Stomach smooth muscle (tissue), 2 donors: ENCODE data around the gene CERS1.

Source experiments
- H3K27ac ChIP-seq: one replicate; pipeline ENCODE4 v1.7.0; 2013; ENCODE audit warnings: mild to moderate bottlenecking, low read length, inconsistent platforms
- H3K27me3 ChIP-seq, 2 donors: one replicate each; pipeline ENCODE4 v1.7.0; 2013; ENCODE audit warnings: low read length in 2 of 2; ENCODE audit not compliant: insufficient read depth in 2 of 2, control insufficient read depth in 1 of 2
- H3K36me3 ChIP-seq, 2 donors: one replicate each; pipeline ENCODE4 v1.7.0; 2013; ENCODE audit warnings: low read length in 2 of 2; ENCODE audit not compliant: control insufficient read depth in 2 of 2, insufficient read depth in 2 of 2
- H3K4me1 ChIP-seq: one replicate; pipeline ENCODE4 v1.7.0; 2013; ENCODE audit warnings: low read length; ENCODE audit not compliant: control insufficient read depth, insufficient read depth
- H3K4me3 ChIP-seq, 2 donors: one replicate each; pipeline ENCODE4 v1.7.0; 2013; ENCODE audit warnings: low read length in 2 of 2
- H3K9ac ChIP-seq, 2 donors: one replicate each; pipeline ENCODE4 v1.7.0; 2013; ENCODE audit warnings: low read length in 2 of 2, mild to moderate bottlenecking in 1 of 2
- H3K9me3 ChIP-seq, 2 donors: one replicate each; pipeline ENCODE4 v1.7.0; 2013; ENCODE audit warnings: low read length in 2 of 2; ENCODE audit not compliant: control insufficient read depth in 2 of 2
- donor health status: healthy.
- donor health status: Pancreatic carcinoma.

CERS1 gene

DNA sequence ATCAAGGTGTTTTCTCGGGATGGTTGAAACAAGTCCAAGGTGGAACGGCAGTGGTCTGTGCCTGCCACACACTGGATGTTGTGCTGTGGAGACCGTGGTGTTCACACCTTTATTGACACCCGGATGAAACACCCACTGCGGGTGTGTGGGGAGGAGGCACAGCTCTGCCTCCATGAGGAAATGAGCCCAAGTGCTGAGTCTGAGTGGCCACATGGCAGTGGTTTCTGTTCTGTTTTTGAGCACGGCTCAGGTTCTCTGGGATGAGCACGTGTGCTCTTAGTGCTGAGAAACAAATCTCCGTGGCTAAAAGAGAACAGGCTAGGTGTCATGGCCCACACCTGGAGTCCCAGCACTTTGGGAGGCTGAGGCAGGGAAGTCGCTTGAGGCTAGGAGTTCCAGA lies 34.7 kb downstream of the CERS1 start:
- Histone ChIP-seq H3K9ac (no peak overlapping the region), H3K9me3 (no peaks in the 10 kb centered on the region), H3K36me3 (peaks cover 78 to 85% of the 10 kb centered on the region in 2 donors), H3K4me3 (no peak overlapping the region), H3K27ac (no peak overlapping the region), H3K4me1 (peaks cover 7% of the 10 kb centered on the region), H3K27me3 (no peaks in the 10 kb centered on the region)

DNA sequence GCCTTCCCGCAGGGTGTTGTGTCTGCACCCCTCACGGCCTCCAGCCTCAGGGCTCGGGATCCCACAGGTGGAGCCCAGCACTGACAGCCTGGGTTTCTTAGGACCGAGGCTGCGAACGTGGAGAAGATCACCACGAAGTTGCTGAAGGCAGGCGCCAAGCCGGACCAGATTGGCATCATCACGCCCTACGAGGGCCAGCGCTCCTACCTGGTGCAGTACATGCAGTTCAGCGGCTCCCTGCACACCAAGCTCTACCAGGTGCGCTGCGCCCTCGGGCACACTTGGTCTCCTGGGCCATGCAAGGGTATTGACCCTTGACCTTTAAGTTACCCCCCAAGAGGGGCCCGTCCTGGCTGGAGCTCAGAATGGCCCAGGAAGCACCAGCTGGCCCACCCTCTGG lies 35.2 kb downstream of the CERS1 start:
- H3K36me3 ChIP-seq: peaks cover 76 to 86% of the 10 kb centered on the region in 2 donors
- no peaks in the 10 kb centered on the region for H3K27me3 ChIP-seq
- H3K9ac ChIP-seq: no peak overlapping the region

GRCh38 chr19:18860302-18860700 lies 35.7 kb downstream of the CERS1 start:
- H3K27me3 ChIP-seq: no peaks in the 10 kb centered on the region
- H3K36me3 ChIP-seq: peaks cover 72 to 83% of the 10 kb centered on the region in 2 donors
- no peak overlapping the region for H3K27ac ChIP-seq
- H3K4me1 ChIP-seq: peaks cover 7% of the 10 kb centered on the region
- no peak overlapping the region for H3K9ac ChIP-seq
- no peak overlapping the region for H3K4me3 ChIP-seq
- no peaks in the 10 kb centered on the region for H3K9me3 ChIP-seq

More for the DNA sequence above, 35.2 kb downstream of the CERS1 start:
- no peaks in the 10 kb centered on the region for H3K9me3 ChIP-seq
- no peak overlapping the region for H3K27ac ChIP-seq
- no peak overlapping the region for H3K4me3 ChIP-seq
- peaks cover 7% of the 10 kb centered on the region for H3K4me1 ChIP-seq

DNA sequence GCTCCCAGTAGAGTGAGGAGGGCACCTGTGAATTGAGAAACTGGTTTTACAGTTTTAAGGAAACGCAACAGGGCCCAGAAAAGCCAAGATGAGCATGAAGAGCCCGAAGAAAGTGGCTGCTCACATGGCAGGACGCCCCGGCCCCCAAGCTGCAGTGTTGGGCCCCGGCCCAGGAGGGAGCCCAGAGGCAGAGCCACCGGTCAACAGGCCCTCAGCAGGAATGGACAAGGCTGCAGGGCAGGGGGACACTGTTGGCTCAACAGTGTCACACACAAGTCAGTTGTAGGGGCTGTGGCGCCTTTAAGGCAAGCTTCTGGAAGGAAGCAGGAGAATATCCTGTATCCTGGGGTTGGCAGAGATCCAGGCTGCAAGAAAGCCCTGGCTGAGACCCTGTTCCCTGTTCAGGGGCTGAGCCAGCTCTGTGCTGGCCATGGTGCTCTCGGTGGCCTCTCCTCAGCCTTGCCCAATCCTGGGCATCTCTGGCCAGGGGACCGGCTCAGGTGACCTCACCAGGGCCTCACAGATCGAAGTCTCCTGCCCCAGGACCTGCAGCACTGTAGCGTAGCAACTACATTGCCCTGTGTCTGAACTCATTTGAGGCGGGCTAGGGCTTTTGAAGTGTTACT lies 36.2 kb downstream of the CERS1 start:
- H3K27me3 ChIP-seq: no peaks in the 10 kb centered on the region
- no peak overlapping the region for H3K9ac ChIP-seq
- peaks cover 73 to 87% of the 10 kb centered on the region in 2 donors for H3K36me3 ChIP-seq
- no peaks in the 10 kb centered on the region for H3K9me3 ChIP-seq
- no peak overlapping the region for H3K27ac ChIP-seq
- H3K4me1 ChIP-seq: peaks cover 7% of the 10 kb centered on the region
- H3K4me3 ChIP-seq: peak overlapping the region in 1 of 2 donors; percentile 8

GRCh38 chr19:18858906-18859646 lies 36.9 kb downstream of the CERS1 start:
- Histone ChIP-seq H3K27me3 (no peaks in the 10 kb centered on the region), H3K27ac (no peak overlapping the region), H3K36me3 (peaks cover 76 to 90% of the 10 kb centered on the region in 2 donors), H3K4me3 (no peak overlapping the region), H3K9me3 (no peaks in the 10 kb centered on the region), H3K4me1 (peaks cover 7% of the 10 kb centered on the region), H3K9ac (no peak overlapping the region)

DNA sequence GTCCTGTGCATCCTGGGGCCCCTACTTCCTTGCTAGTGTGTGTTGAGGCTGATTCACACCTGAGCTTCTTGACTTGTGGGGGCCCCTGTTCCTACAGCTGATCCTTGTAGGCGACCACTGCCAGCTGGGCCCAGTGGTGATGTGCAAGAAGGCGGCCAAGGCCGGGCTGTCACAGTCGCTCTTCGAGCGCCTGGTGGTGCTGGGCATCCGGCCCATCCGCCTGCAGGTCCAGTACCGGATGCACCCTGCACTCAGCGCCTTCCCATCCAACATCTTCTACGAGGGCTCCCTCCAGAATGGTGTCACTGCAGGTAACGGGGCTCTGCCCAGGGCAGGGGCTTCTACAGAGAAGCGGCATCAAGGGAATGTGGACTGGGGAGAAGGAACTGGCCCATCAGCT lies 38.7 kb downstream of the CERS1 start:
- no peaks in the 10 kb centered on the region for H3K27me3 ChIP-seq
- H3K9ac ChIP-seq: no peak overlapping the region
- H3K4me1 ChIP-seq: peaks cover 7% of the 10 kb centered on the region
- no peak overlapping the region for H3K27ac ChIP-seq
- no peak overlapping the region for H3K4me3 ChIP-seq
- H3K36me3 ChIP-seq: peaks cover 74 to 91% of the 10 kb centered on the region in 2 donors
- no peaks in the 10 kb centered on the region for H3K9me3 ChIP-seq

DNA sequence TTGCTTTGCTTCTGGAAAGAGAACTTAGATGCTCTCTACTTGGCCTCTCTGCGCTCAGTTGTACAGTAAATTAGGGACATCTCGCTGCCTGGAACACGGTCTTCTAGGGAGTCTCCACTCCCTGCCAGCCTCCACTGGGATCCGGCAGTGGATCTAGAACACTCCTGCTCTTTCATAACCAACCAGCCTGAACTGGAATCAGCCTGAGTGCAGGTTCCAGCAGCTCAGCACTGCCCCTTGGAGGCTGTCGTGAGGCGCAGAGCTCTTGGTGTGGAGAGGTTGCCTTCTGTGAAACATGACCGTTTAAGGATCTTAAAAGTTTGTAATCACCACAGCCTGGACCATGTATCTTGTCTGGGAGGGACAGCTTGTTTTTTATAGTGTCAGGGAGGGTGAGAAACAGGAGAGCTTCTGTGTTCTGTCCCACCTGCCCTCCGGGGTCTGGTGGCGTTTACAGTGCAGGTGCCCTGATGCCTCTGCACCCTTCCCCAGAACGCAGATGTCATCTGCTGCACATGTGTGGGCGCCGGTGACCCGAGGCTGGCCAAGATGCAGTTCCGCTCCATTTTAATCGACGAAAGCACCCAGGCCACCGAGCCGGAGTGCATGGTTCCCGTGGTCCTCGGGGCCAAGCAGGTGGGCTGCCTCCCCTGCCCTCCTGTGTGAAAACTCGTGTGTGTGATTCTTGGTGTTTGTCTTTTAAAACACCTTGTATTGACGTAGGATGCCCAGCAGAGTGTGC lies 39.4 kb downstream of the CERS1 start:
- no peaks in the 10 kb centered on the region for H3K27me3 ChIP-seq
- H3K36me3 ChIP-seq: peaks cover 76 to 91% of the 10 kb centered on the region in 2 donors
- no peaks in the 10 kb centered on the region for H3K9me3 ChIP-seq
- H3K9ac ChIP-seq: no peak overlapping the region
- no peak overlapping the region for H3K4me3 ChIP-seq
- H3K27ac ChIP-seq: no peak overlapping the region
- peaks cover 7% of the 10 kb centered on the region for H3K4me1 ChIP-seq

- Histone ChIP-seq H3K36me3 (peaks cover 76 to 89% of the 10 kb centered on the region in 2 donors), H3K9me3 (no peaks in the 10 kb centered on the region), H3K27ac (no peak overlapping the region), H3K9ac (no peak overlapping the region), H3K27me3 (no peaks in the 10 kb centered on the region), H3K4me3 (no peak overlapping the region), H3K4me1 (peaks cover 10% of the 10 kb centered on the region)
Observed at GRCh38 chr19:18855647-18856384, 40.1 kb downstream of the CERS1 start.

- Histone ChIP-seq H3K4me3 (no peak overlapping the region), H3K36me3 (peaks cover 76 to 85% of the 10 kb centered on the region in 2 donors), H3K9me3 (no peaks in the 10 kb centered on the region), H3K9ac (no peak overlapping the region), H3K27me3 (no peaks in the 10 kb centered on the region), H3K4me1 (peaks cover 15% of the 10 kb centered on the region), H3K27ac (no peak overlapping the region)
Observed at GRCh38 chr19:18854982-18855381, 41.0 kb downstream of the CERS1 start.

- Histone ChIP-seq H3K27me3 (no peaks in the 10 kb centered on the region), H3K4me1 (peaks cover 21% of the 10 kb centered on the region)
Observed at GRCh38 chr19:18853755-18854427, 42.1 kb downstream of the CERS1 start.

More at GRCh38 chr19:18853755-18854427, 42.1 kb downstream of the CERS1 start:
- Histone ChIP-seq H3K9ac (no peak overlapping the region), H3K9me3 (no peaks in the 10 kb centered on the region), H3K36me3 (peaks cover 67 to 76% of the 10 kb centered on the region in 2 donors), H3K4me3 (no peak overlapping the region), H3K27ac (no peak overlapping the region)
